MM.1S (cell line): ENCODE results near the gene CWC27.

Source experiments
- CTCF ChIP-seq: fragments of 300-600 bp; sonication (generic); IDR thresholded peaks from 2 replicates; pipeline ENCODE4 v1.5.1; 2016; ENCODE audit warnings: antibody characterized with exemption, low read length, mixed read lengths
- EZH2 ChIP-seq: fragments of 300-600 bp; sonication (generic); optimal IDR thresholded peaks from 2 replicates; pipeline ENCODE3; 2017; ENCODE audit warnings: low read depth, mild to moderate bottlenecking, antibody characterized with exemption, low read length, mixed read lengths

- no peak for TF ChIP-seq EZH2
- TF ChIP-seq CTCF: no peak
Measured at GRCh38 chr5:64873441-64873840, 104.7 kb downstream of the CWC27 start.
